ENCODE measurements around the gene ENTPD2. TPM values are rescaled to one million over a fixed set of nuclear protein-coding genes. Genes with fewer than 3 reads are reported as not detected.

ENTPD2 gene
- polyA plus RNA-seq, 10 donors: 7.5 to 16.5 (median 12.1) TPM

- no peak for DNase-seq
Observed at GRCh38 chr9:137082222-137082924, 28.5 kb upstream of the ENTPD2 start.

GRCh38 chr9:137080260-137081122 lies 26.6 kb upstream of the ENTPD2 start:
- DNase-seq: no peak

GRCh38 chr9:137079401-137079787 lies 25.5 kb upstream of the ENTPD2 start:
- DNase-seq: no peak

GRCh38 chr9:137078701-137079400 lies 25.0 kb upstream of the ENTPD2 start:
- DNase-seq: no peak

- peak in 1 of 3 donors; percentile 40 for DNase-seq
Observed at GRCh38 chr9:137077758-137078693, 24.2 kb upstream of the ENTPD2 start.

GRCh38 chr9:137077010-137077747 lies 23.3 kb upstream of the ENTPD2 start, which contains the start of gene UAP1L1:
Gene UAP1L1, plus strand, starts transcription at chr9:137077517. Its CDS starts 16 bp downstream, at chr9:137077533.
- DNase-seq: peak in 1 of 3 donors; percentile 65

- no peak for DNase-seq
Observed at GRCh38 chr9:137076636-137077009, 22.8 kb upstream of the ENTPD2 start.

GRCh38 chr9:137075275-137075775 lies 21.5 kb upstream of the ENTPD2 start:
- no peak for DNase-seq

GRCh38 chr9:137074657-137075274 lies 20.9 kb upstream of the ENTPD2 start:
- DNase-seq: no peak

GRCh38 chr9:137073992-137074399 lies 20.1 kb upstream of the ENTPD2 start:
- DNase-seq: no peak

GRCh38 chr9:137071282-137071681 lies 17.4 kb upstream of the ENTPD2 start:
- DNase-seq: no peak

GRCh38 chr9:137070906-137071275 lies 17.0 kb upstream of the ENTPD2 start:
- DNase-seq: no peak

GRCh38 chr9:137070201-137070905 lies 16.5 kb upstream of the ENTPD2 start, which contains the start of gene SAPCD2:
Gene SAPCD2, minus strand, starts transcription at chr9:137070557. Its CDS starts 97 bp downstream, at chr9:137070460.
- DNase-seq: peak; percentile 81 to 94 (median 87)

GRCh38 chr9:137069508-137070091 lies 15.7 kb upstream of the ENTPD2 start:
- no peak for DNase-seq

- DNase-seq: no peak
Observed at GRCh38 chr9:137068539-137069507, 15.0 kb upstream of the ENTPD2 start.

GRCh38 chr9:137067860-137068538 lies 14.1 kb upstream of the ENTPD2 start:
- peak; percentile 64 to 87 (median 76) for DNase-seq

Data from muscle of back (tissue), 11 donors.